Midbrain (tissue), 1 donor: ENCODE measurements around the gene BAG2.

ENCODE experiments used
- DNase-seq: peaks from one replicate; lab custom pipeline; 2025; lab: John Stamatoyannopoulos, UW

BAG2 gene

DNA sequence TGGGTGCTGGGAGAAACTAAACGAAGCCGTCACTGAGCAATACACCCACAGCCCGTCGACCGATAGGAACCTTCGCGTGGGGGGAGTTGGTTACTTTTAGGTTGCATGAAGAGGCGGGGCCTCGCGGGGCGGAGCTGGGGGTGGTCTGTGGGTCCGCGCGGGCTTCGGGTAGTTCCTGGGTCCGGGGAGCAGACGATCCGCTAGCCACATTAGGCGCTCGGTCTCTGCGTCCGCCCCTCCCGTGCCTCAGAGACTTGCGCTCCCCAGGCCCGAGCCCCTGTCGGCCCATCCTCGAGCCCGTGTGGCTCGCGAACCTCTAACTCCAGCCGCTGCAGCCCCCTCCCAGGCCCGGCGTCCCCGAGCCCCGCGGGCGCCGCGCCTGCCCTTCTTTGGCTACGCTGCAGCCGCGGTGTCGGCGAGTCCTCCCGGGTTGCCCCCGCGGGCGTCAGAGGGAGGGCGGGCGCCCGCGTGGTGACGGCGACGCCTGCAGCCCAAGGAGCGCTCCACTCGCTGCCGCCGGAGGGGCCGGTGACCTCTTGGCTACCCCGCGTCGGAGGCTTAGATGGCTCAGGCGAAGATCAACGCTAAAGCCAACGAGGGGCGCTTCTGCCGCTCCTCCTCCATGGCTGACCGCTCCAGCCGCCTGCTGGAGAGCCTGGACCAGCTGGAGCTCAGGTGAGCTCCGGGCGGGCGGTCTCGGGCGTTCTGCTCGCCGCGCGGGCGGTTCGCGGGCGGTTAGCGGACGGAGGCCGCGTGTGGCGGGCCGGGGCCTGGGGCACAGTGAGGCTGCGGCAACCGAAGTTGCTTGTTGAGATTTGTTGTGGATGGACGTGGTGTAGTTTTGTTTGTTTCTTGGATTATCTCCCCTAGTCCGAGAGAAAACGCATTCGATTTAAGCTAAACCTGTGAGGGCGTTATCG is at the start of gene BAG2:
Gene BAG2 (plus strand): TSS at position 191 of the 920 bp plus-strand sequence. CDS start 372 bp downstream, at position 563.
- DNase-seq = peak; percentile 78

DNA sequence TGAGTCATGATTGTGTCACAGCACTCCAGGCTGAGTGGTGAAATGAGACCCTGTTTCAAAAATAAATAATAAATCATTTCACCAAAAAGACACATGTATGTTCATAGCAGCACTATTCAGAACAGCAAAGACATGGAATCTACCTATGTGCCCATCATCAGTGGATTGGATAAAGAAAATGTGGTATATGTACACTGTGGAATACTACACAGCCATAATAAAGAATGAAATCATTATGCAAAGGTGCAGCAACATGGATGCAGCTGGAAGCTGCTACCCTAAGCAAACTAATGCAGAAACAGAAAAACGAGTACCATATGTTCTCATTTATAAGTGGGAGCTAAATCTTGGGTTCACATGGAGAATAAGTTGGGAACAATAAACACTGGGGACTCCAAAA is 49.0 kb upstream of the BAG2 start:
- no peak for DNase-seq

- peak; percentile 7 for DNase-seq
Observed at GRCh38 chr6:57127763-57128162, 44.4 kb upstream of the BAG2 start.

GRCh38 chr6:57130661-57131177 is 41.4 kb upstream of the BAG2 start:
- DNase-seq = no peak

DNA sequence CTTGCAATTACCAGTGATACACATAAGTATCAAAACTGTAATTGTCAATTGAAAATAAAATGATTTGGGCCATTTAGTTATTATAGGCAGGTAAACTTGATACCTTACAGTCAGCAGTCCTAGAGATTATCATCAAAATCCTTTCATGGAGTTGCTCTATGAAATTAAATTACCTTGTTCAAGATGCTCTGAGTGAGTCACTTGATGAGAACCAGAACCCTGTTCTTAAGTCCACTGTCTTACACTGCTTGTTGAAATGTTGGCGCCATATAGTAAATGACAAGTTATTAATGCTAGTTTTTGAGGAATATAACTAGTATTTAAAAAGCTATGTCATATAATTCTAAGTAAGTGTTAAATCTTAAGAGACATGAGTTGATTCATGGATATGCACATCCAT is 37.2 kb upstream of the BAG2 start:
- no peak for DNase-seq

DNA sequence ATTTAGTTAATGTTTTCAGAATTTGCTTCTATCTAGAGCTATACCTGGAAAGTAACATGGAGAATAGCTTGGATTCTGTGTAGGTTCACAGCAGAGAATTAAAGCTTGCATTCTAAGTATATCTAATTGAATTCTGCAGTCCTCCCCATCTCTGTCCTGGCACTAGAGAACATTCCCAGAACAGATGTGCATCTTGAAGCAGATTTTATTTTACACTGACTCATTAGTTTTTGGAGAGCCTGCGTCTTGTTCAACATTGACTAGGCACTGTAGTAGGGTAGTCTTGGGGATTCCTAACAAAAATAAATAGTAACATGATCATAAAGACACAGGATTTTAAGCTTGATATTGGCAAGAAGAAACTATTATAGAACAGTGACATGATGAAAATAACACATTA is 36.2 kb upstream of the BAG2 start:
- no peak for DNase-seq

DNA sequence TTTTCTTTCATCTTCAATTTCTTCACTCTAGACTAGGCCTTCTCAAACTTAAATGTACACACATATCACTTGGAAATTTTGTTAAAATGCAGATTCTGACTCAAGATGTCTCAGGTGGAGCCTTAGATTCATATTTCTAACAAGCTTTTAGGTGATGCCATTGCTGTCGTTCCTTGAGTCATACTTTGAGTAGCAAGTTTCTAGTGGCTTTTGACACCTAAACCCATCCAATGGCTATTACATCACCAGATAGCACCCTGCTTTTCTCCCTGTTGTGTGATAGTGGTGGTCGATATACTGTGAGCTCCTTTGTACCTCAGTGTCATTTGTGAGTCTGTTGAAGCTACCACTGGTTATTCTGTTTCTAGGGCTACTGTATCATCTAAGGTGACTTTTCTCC is 34.8 kb upstream of the BAG2 start:
- no peak for DNase-seq

- no peak for DNase-seq
Observed at GRCh38 chr6:57138026-57138425, 34.1 kb upstream of the BAG2 start.

GRCh38 chr6:57141451-57142177 is 30.5 kb upstream of the BAG2 start:
- DNase-seq = no peak

- DNase-seq = no peak
Observed at GRCh38 chr6:57142178-57142525, 30.0 kb upstream of the BAG2 start.

DNA sequence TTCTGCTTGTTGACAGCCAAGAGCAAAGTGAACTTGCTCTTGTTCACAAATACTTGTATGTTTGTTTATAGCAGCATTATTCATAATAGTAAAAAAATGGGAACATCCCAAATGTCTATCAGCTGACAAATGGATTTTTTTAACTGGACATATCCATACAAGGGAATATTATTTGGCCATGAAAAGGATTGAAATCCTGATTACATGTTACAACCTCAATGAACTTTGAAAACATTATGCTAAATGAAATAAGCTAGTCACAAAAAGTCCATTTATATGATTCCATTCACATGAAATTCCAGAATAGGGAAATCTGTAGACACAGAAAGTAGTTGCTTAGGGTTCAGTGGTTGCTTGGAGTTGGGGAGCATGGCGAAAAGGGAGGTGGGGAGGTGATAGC is 28.4 kb upstream of the BAG2 start:
- DNase-seq = no peak

- no peak for DNase-seq
Observed at GRCh38 chr6:57147401-57147800, 24.7 kb upstream of the BAG2 start.

DNA sequence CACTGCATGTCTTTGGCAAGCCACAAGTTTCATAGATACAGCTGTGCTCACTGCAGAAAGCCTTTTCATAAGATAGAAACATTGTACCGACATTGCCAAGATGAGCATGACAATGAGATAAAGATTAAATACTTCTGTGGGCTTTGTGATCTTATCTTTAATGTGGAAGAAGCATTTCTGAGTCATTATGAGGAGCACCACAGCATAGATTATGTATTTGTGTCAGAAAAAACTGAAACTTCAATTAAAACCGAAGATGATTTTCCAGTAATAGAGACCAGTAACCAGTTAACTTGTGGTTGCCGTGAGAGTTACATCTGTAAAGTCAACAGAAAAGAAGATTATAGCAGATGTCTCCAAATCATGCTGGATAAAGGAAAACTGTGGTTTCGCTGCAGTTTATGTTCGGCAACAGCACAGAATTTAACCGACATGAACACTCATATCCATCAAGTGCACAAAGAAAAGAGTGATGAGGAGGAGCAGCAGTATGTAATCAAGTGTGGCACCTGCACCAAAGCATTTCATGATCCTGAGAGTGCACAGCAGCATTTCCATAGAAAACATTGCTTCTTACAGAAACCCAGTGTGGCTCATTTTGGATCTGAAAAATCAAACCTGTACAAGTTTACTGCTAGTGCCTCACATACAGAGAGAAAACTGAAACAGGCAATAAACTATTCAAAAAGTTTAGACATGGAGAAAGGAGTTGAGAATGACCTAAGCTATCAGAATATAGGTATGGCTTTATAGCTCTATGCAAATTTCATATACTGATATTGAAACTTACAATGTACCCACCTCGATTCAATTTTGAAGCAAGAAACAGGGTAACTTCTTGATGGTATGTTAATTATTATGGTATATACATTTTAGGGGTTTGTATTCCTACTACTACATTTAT is 23.9 kb upstream of the BAG2 start:
- DNase-seq = no peak

DNA sequence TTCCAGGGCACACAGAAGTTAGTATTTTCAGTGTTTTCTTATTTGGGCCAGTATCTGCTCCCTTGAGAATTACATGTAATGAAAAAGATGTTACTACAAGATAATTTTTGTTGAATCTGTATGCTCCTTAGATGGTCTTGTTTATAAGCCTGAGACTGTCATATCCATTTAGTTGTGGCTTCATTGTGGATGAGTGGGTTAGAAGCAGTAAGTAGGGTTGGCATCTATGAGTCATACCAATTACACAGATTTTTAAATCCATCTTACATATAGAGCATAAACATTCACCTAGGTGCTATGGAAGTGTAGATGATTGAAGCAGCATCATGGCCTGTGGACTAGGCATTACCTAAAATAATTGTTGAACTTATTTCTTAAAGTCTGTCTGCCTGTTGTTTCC is 13.5 kb upstream of the BAG2 start:
- no peak for DNase-seq

DNA sequence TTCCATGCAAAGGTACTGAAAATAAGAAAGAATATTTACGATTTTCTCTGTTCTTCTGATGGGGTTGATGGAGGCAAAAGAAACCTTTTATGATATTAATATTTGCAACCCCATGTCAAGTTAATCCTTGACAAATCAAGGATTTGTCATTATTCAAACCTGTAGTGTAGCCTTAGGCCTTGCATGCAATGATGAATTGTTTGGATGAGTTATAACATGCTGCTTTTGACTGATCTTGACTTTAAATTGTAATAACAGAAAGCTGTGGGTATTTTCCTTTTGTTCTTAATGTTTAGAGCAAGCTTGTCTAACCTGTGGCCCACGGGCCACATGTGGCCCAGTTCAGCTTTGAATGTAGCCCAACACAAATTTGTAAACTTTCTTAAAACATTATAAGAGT is 13.0 kb upstream of the BAG2 start:
- DNase-seq = no peak

GRCh38 chr6:57162028-57162427 is 10.1 kb upstream of the BAG2 start:
- no peak for DNase-seq

DNA sequence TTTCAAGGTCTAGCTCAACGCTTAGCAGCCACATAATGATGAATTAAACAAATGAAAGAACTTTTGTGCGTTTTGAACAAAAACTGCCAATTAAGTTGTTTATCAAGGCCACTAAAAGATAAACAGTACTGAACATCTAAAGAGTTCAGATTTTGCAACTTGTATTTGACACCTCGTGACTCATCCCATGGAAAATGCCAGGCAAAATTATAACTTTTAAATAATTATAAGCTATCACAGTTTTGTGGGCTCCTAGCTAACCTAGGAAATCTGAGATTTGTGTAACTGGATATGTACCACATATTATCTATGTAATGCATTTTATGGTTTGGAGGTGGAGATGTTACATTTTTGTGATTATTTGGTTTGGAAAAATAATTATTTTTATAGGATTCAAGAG is 9.6 kb upstream of the BAG2 start:
- no peak for DNase-seq

DNA sequence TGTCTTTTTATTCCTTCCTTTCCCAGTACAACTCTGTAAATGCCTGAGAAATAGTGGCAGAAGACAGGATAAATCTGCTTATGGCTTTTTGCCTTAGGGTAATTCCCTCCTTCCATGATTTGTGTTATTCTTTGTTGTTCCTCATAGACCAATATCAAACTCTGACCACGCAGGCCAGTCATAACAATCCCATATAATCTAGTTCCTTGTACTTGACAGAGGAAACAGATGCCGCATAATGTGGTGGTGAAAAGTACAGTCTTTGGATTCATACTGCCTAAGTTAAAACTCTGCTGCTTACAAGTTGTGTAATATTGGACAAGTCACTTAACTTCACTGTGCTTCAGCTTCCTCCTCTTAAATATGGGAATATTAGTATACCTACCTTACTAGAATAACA is 8.2 kb upstream of the BAG2 start:
- no peak for DNase-seq

GRCh38 chr6:57165080-57165479 is 7.0 kb upstream of the BAG2 start:
- DNase-seq = no peak

DNA sequence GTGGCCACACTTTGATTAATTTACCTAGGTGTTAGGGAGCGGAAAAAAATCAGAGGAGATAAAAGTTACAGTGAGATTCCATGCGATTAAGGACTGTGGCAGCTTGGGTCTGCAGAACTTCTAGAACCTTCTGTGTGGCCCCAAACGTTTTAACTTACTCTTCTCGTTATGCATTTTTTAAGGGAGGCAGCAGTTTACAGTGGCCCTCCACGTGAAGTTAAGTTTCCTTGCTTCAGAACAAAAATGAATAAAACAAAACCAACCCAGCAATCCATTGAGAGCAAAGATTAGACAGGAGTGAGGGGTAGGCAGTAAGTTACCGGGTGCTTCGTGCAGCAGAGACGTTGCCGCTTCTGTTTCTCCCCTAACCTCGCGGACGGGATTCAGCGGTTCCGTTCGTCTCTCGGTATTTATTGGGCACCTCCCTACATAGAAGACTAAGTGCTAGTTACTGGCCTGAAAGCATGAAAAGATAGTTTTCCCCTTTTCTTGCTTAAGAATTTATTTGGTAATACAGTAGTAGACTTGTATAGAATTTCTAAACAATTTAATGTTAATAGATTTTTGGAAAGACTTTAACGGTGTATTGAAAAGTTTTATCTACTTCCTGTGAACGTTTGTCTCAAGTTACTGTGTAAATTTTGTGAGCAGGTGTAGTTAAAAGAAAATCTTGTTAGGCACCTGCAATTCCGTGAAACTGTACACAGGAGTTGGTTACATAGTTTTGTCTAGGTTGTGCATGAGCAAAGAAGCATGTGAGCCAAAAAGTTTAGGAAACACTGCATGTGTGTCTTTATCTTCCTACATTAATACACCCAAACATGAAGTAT is 1.1 kb downstream of the BAG2 start:
- no peak for DNase-seq

DNA sequence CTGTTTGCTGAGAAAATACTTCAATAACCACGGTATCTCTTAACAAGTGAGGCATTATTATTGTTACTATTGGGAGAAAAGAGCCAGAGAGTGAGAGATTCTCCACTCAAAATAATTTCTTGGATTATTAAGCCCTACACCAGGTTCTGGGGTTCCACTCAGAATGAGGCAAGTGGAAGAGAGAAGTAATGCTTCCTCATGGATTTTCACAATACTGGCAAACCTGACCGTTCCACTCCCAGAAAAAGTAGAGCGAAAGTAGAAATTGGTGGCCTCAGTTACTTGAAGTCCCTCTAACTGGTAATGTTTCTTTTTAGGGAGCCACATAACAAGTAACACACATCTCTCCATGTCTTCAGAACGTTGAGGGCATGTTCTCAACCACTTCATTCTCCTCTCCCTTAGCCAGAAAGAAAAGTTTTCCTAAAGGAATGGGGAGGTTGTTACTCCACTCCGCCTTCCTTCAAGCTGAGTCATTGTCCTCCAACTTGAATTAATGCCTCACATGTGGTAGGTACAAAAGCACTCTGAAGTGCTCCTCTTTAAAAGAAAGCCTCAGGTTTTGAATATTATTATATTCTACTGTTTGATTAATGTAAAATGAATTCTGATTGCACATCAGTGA is 1.9 kb downstream of the BAG2 start:
- peak; percentile 2 for DNase-seq
